Measurements from ENCODE around the gene THRB.

The THRB gene

GRCh38 chr3:24354230-24354629 is 140.4 kb downstream of the THRB start:
- DNase-seq = no peak
- ATAC-seq (replicated peaks) = no peak
- H3K4me1 Mint-ChIP-seq = no peaks in the 10 kb centered on the region
- H3K9me3 Mint-ChIP-seq = peaks cover 0 to 1% of the 10 kb centered on the region in 2 donors
- H3K27ac Mint-ChIP-seq = no peak overlapping the region
- no peaks in the 10 kb centered on the region for H3K36me3 Mint-ChIP-seq
- H3K4me3 Mint-ChIP-seq = no peak overlapping the region
- no peaks in the 10 kb centered on the region for H3K27me3 Mint-ChIP-seq

GRCh38 chr3:24352893-24353553 is 141.6 kb downstream of the THRB start:
- Mint-ChIP-seq H3K27ac (no peak overlapping the region), H3K9me3 (peaks cover 0 to 1% of the 10 kb centered on the region in 2 donors), H3K4me1 (no peaks in the 10 kb centered on the region), H3K36me3 (peaks cover 0 to 3% of the 10 kb centered on the region in 2 donors), H3K27me3 (no peaks in the 10 kb centered on the region), H3K4me3 (no peak overlapping the region)
- DNase-seq = no peak
- ATAC-seq (replicated peaks) = no peak

- Mint-ChIP-seq H3K36me3 (peaks cover 0 to 3% of the 10 kb centered on the region in 2 donors), H3K4me1 (no peaks in the 10 kb centered on the region), H3K9me3 (peaks cover 0 to 1% of the 10 kb centered on the region in 2 donors), H3K27me3 (no peaks in the 10 kb centered on the region), H3K4me3 (no peak overlapping the region), H3K27ac (no peak overlapping the region)
- ATAC-seq (replicated peaks) (no peak), DNase-seq (no peak)
Observed at GRCh38 chr3:24351779-24352469, 142.7 kb downstream of the THRB start.

- H3K27ac Mint-ChIP-seq = no peak overlapping the region
- ATAC-seq (replicated peaks) = no peak
Observed at GRCh38 chr3:24349367-24350019, 145.2 kb downstream of the THRB start.

GRCh38 chr3:24348348-24348747 is 146.3 kb downstream of the THRB start:
- no peak overlapping the region for H3K27ac Mint-ChIP-seq
- H3K9me3 Mint-ChIP-seq = no peaks in the 10 kb centered on the region
- DNase-seq (no peak), ATAC-seq (replicated peaks) (no peak)
- H3K36me3 Mint-ChIP-seq = peaks cover 0 to 3% of the 10 kb centered on the region in 2 donors
- H3K4me1 Mint-ChIP-seq = no peaks in the 10 kb centered on the region
- H3K27me3 Mint-ChIP-seq = no peaks in the 10 kb centered on the region
- no peak overlapping the region for H3K4me3 Mint-ChIP-seq

More at GRCh38 chr3:24349367-24350019, 145.2 kb downstream of the THRB start:
- Mint-ChIP-seq H3K4me3 (no peak overlapping the region), H3K36me3 (peaks cover 0 to 3% of the 10 kb centered on the region in 2 donors), H3K27me3 (no peaks in the 10 kb centered on the region), H3K9me3 (no peaks in the 10 kb centered on the region), H3K4me1 (no peaks in the 10 kb centered on the region)
- DNase-seq = no peak

- Mint-ChIP-seq H3K27ac (no peak overlapping the region), H3K4me1 (peaks cover 4 to 10% of the 10 kb centered on the region in 2 donors), H3K4me3 (no peak overlapping the region), H3K27me3 (no peaks in the 10 kb centered on the region), H3K36me3 (peaks cover 0 to 3% of the 10 kb centered on the region in 2 donors), H3K9me3 (peaks cover 0 to 1% of the 10 kb centered on the region in 2 donors)
- no peak for ATAC-seq (replicated peaks)
- no peak for DNase-seq
Observed at GRCh38 chr3:24344784-24345439, 149.7 kb downstream of the THRB start.

- H3K4me1 Mint-ChIP-seq = peaks cover 4 to 10% of the 10 kb centered on the region in 2 donors
- peaks cover 0 to 1% of the 10 kb centered on the region in 2 donors for H3K9me3 Mint-ChIP-seq
- no peak overlapping the region for H3K27ac Mint-ChIP-seq
- H3K27me3 Mint-ChIP-seq = no peaks in the 10 kb centered on the region
- no peak overlapping the region for H3K4me3 Mint-ChIP-seq
- peaks cover 0 to under 1% of the 10 kb centered on the region in 2 donors for H3K36me3 Mint-ChIP-seq
- no peak for ATAC-seq (replicated peaks)
- DNase-seq = no peak
Observed at GRCh38 chr3:24343084-24343783, 151.4 kb downstream of the THRB start.

GRCh38 chr3:24342275-24342674 is 152.4 kb downstream of the THRB start:
- Mint-ChIP-seq H3K36me3 (no peaks in the 10 kb centered on the region), H3K27me3 (no peaks in the 10 kb centered on the region), H3K27ac (no peak overlapping the region), H3K9me3 (peaks cover 0 to 1% of the 10 kb centered on the region in 2 donors), H3K4me3 (no peak overlapping the region), H3K4me1 (peaks cover 4 to 10% of the 10 kb centered on the region in 2 donors)
- no peak for DNase-seq
- ATAC-seq (replicated peaks) = no peak

- no peak for ATAC-seq (replicated peaks)
- H3K36me3 Mint-ChIP-seq = no peaks in the 10 kb centered on the region
- H3K9me3 Mint-ChIP-seq = peaks cover 0 to 1% of the 10 kb centered on the region in 2 donors
- no peaks in the 10 kb centered on the region for H3K27me3 Mint-ChIP-seq
- DNase-seq = no peak
- H3K4me3 Mint-ChIP-seq = no peak overlapping the region
- peaks cover 4 to 10% of the 10 kb centered on the region in 2 donors for H3K4me1 Mint-ChIP-seq
- H3K27ac Mint-ChIP-seq = no peak overlapping the region
Observed at GRCh38 chr3:24341668-24342067, 153.0 kb downstream of the THRB start.

- Mint-ChIP-seq H3K9me3 (peaks cover 0 to 1% of the 10 kb centered on the region in 2 donors), H3K4me1 (peaks cover 4 to 10% of the 10 kb centered on the region in 2 donors)
Observed at GRCh38 chr3:24340966-24341365, 153.7 kb downstream of the THRB start.

GRCh38 chr3:24340161-24340560 is 154.5 kb downstream of the THRB start:
- DNase-seq = no peak
- Mint-ChIP-seq H3K36me3 (peaks cover 0 to 4% of the 10 kb centered on the region in 2 donors), H3K4me1 (peaks cover 4 to 10% of the 10 kb centered on the region in 2 donors), H3K9me3 (peaks cover 0 to 1% of the 10 kb centered on the region in 2 donors), H3K4me3 (no peak overlapping the region), H3K27ac (no peak overlapping the region), H3K27me3 (no peaks in the 10 kb centered on the region)
- ATAC-seq (replicated peaks) = no peak

More at GRCh38 chr3:24340966-24341365, 153.7 kb downstream of the THRB start:
- Mint-ChIP-seq H3K36me3 (no peaks in the 10 kb centered on the region), H3K27me3 (no peaks in the 10 kb centered on the region), H3K27ac (no peak overlapping the region), H3K4me3 (no peak overlapping the region)
- DNase-seq (no peak), ATAC-seq (replicated peaks) (no peak)

- Mint-ChIP-seq H3K9me3 (peaks cover 0 to 1% of the 10 kb centered on the region in 2 donors), H3K4me3 (no peak overlapping the region), H3K36me3 (peaks cover 0 to 4% of the 10 kb centered on the region in 2 donors), H3K4me1 (peaks cover 4 to 10% of the 10 kb centered on the region in 2 donors), H3K27ac (no peak overlapping the region), H3K27me3 (no peaks in the 10 kb centered on the region)
- DNase-seq = no peak
- no peak for ATAC-seq (replicated peaks)
Observed at GRCh38 chr3:24339266-24339825, 155.3 kb downstream of the THRB start.

- Mint-ChIP-seq H3K4me1 (peaks cover 4 to 10% of the 10 kb centered on the region in 2 donors), H3K36me3 (peaks cover 0 to 4% of the 10 kb centered on the region in 2 donors), H3K27me3 (no peaks in the 10 kb centered on the region), H3K27ac (no peak overlapping the region), H3K4me3 (no peak overlapping the region), H3K9me3 (peaks cover 0 to 1% of the 10 kb centered on the region in 2 donors)
- DNase-seq (no peak), ATAC-seq (replicated peaks) (no peak)
Observed at GRCh38 chr3:24338409-24339130, 156.1 kb downstream of the THRB start.

All from stimulated activated naive B cell treated with anti-CD40 and anti-IgM and Interleukin-4, amounts not matched to agents 10 μg/mL and 1 μg/mL and 100 μg/mL, for 72 hours (primary cell).